Measurements from ENCODE around the gene CRACR2B. TPM values are rescaled to one million over a fixed set of nuclear protein-coding genes. Genes with fewer than 3 reads are reported as not detected.

The CRACR2B gene
- total and polyA plus RNA-seq, 2 of the 13 experiments (the other 11 are each of a cell fraction or from before 2014, with no cell fraction given): 14.9 to 21.0 TPM

- 0 out of 2 replicates have a peak, but pooled peaks have one; percentile 23 for TF ChIP-seq ZBTB2 (CRISPR knock-in tag; IDR thresholded peaks at IDR 0.05; ENCODE audit: low read depth)
- TF ChIP-seq BRD4 (CRISPR knock-in tag; IDR thresholded peaks at IDR 0.05): 0 out of 2 replicates have a peak, but pooled peaks have one; percentile 4
- no peak for TF ChIP-seq ZNF792 (CRISPR knock-in tag; IDR thresholded peaks at IDR 0.05)
- peak; percentile 76; the same call in 1 of the 2 replicates for TF ChIP-seq TMF1 (CRISPR knock-in tag; IDR thresholded peaks at IDR 0.05; ENCODE audit: low read depth)
- TF ChIP-seq ZBTB7A (CRISPR knock-in tag; IDR thresholded peaks at IDR 0.05): peak; percentile 81; the same call in 1 of the 2 replicates
- TF ChIP-seq, protein P1, sequence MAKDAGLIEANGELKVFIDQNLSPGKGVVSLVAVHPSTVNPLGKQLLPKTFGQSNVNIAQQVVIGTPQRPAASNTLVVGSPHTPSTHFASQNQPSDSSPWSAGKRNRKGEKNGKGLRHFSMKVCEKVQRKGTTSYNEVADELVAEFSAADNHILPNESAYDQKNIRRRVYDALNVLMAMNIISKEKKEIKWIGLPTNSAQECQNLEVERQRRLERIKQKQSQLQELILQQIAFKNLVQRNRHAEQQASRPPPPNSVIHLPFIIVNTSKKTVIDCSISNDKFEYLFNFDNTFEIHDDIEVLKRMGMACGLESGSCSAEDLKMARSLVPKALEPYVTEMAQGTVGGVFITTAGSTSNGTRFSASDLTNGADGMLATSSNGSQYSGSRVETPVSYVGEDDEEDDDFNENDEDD (CRISPR knock-in tag; IDR thresholded peaks at IDR 0.05; ENCODE audit: borderline replicate concordance): peak; percentile 24; the same call in 1 of the 2 replicates
- peak; percentile 46 for TF ChIP-seq MYC (CRISPR knock-in tag; IDR thresholded peaks at IDR 0.05; ENCODE audit: borderline replicate concordance)
- TF ChIP-seq, protein P2, sequence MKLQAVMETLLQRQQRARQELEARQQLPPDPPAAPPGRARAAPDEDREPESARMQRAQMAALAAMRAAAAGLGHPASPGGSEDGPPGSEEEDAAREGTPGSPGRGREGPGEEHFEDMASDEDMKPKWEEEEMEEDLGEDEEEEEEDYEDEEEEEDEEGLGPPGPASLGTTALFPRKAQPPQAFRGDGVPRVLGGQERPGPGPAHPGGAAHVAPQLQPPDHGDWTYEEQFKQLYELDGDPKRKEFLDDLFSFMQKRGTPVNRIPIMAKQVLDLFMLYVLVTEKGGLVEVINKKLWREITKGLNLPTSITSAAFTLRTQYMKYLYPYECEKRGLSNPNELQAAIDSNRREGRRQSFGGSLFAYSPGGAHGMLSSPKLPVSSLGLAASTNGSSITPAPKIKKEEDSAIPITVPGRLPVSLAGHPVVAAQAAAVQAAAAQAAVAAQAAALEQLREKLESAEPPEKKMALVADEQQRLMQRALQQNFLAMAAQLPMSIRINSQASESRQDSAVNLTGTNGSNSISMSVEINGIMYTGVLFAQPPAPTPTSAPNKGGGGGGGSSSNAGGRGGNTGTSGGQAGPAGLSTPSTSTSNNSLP (IDR thresholded peaks at IDR 0.05; ENCODE audit: low read depth, low read length): no peak
- TF ChIP-seq NFE2L1 (CRISPR knock-in tag; IDR thresholded peaks at IDR 0.05; ENCODE audit: borderline replicate concordance): no peak
- TF ChIP-seq ERF (CRISPR knock-in tag; IDR thresholded peaks at IDR 0.05): 0 out of 2 replicates have a peak, but pooled peaks have one; percentile 8
- peak; percentile 48; the same call in 1 of the 2 replicates for TF ChIP-seq ZIK1 (CRISPR knock-in tag; IDR thresholded peaks at IDR 0.05; ENCODE audit: borderline replicate concordance, low read depth)
- TF ChIP-seq ZSCAN21 (CRISPR knock-in tag; IDR thresholded peaks at IDR 0.05; ENCODE audit: borderline replicate concordance): peak; percentile 41; the same call in 1 of the 2 replicates
- TF ChIP-seq, protein P3, sequence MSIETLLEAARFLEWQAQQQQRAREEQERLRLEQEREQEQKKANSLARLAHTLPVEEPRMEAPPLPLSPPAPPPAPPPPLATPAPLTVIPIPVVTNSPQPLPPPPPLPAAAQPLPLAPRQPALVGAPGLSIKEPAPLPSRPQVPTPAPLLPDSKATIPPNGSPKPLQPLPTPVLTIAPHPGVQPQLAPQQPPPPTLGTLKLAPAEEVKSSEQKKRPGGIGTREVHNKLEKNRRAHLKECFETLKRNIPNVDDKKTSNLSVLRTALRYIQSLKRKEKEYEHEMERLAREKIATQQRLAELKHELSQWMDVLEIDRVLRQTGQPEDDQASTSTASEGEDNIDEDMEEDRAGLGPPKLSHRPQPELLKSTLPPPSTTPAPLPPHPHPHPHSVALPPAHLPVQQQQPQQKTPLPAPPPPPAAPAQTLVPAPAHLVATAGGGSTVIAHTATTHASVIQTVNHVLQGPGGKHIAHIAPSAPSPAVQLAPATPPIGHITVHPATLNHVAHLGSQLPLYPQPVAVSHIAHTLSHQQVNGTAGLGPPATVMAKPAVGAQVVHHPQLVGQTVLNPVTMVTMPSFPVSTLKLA (IDR thresholded peaks at IDR 0.05): no peak
- peak; percentile 75; the same call in 1 of the 2 replicates for TF ChIP-seq ZNF776 (CRISPR knock-in tag; IDR thresholded peaks at IDR 0.05)
- TF ChIP-seq, protein P4, sequence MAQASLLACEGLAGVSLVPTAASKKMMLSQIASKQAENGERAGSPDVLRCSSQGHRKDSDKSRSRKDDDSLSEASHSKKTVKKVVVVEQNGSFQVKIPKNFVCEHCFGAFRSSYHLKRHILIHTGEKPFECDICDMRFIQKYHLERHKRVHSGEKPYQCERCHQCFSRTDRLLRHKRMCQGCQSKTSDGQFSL (CRISPR knock-in tag; IDR thresholded peaks at IDR 0.05): no peak
- TF ChIP-seq DMAP1 (CRISPR knock-in tag; IDR thresholded peaks at IDR 0.05): peak; percentile 5; the same call in 1 of the 2 replicates
- TF ChIP-seq NFIC (IDR thresholded peaks at IDR 0.05; ENCODE audit: low read length): no peak
- peak; percentile 47 for TF ChIP-seq AGO2 (optimal IDR thresholded peaks at IDR 0.05; ENCODE audit: low read depth, low read length)
- TF ChIP-seq KMT2A (CRISPR knock-in tag; IDR thresholded peaks at IDR 0.05): peak; percentile 38; the same call in 1 of the 2 replicates
- no peak for TF ChIP-seq SIN3B (IDR thresholded peaks at IDR 0.05; ENCODE audit: low read length)
- TF ChIP-seq, protein P5, sequence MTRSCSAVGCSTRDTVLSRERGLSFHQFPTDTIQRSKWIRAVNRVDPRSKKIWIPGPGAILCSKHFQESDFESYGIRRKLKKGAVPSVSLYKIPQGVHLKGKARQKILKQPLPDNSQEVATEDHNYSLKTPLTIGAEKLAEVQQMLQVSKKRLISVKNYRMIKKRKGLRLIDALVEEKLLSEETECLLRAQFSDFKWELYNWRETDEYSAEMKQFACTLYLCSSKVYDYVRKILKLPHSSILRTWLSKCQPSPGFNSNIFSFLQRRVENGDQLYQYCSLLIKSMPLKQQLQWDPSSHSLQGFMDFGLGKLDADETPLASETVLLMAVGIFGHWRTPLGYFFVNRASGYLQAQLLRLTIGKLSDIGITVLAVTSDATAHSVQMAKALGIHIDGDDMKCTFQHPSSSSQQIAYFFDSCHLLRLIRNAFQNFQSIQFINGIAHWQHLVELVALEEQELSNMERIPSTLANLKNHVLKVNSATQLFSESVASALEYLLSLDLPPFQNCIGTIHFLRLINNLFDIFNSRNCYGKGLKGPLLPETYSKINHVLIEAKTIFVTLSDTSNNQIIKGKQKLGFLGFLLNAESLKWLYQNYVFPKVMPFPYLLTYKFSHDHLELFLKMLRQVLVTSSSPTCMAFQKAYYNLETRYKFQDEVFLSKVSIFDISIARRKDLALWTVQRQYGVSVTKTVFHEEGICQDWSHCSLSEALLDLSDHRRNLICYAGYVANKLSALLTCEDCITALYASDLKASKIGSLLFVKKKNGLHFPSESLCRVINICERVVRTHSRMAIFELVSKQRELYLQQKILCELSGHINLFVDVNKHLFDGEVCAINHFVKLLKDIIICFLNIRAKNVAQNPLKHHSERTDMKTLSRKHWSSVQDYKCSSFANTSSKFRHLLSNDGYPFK (CRISPR knock-in tag; IDR thresholded peaks at IDR 0.05; ENCODE audit: borderline replicate concordance): 0 out of 2 replicates have a peak, but pooled peaks have one; percentile 2
Measured at GRCh38 chr11:798093-798713, 29.5 kb upstream of the CRACR2B start, which contains the start of gene SLC25A22 (continued).

Measured in HepG2 (cell line).